GM18526 (cell line): ENCODE measurements around the gene LSM8.

Source experiments
- POLR2A ChIP-seq: IDR thresholded peaks from 3 replicates; pipeline ENCODE4 v1.6.1; 2011; ENCODE audit not compliant: insufficient read length; ENCODE audit errors: extremely low read depth

LSM8 gene

DNA sequence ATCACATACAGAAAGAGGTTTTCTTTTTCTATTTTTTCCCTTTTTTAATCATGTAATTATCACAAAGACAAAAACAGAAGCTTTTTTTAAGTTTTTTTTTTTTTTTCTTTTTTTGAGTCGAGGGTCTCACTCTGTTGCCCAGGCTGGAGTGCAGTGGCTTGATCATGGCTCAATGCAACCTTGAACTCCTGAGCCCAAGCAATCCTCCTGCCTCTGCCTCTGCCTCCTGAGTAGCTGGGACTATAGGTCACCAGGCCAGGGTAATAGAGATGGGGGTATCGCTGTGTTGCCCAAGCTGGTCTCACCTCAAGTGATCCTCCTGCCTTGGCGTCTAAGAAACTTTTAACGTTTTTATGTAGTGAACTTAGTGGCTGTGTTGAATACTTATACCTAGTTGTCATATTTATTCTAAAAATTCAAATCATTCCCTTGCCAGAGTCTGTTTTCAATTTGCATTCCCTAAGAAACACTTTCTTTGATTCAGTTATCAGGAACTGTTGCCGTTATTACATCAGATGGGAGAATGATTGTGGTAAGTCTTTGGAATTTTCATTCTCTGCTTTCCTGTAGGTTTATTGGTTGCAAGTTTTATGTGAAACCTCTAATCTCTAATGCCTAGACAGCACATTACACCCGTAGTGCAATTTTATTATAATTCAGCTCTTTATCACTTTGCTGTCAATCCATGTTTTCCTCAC is 1.3 kb downstream of the LSM8 start:
- TF ChIP-seq POLR2A, result no peak

DNA sequence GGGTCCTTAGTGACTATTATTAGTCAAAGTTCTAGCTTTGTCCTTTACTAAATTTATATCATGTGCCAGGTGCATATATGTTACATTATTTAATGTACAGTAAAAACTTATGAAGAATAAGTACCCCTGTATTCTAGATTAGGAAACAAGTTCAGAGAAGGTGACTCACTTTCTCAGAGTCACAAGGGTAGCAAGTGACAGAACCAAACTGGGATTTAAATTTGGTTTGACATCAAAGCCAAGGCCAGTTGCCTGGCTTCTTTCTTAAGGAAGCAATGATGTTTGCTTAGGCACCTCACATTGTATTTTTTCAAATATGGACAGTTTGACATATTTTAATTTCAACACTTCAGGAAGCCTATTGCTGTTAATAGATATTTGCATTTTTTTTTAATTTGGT is 2.5 kb downstream of the LSM8 start:
- TF ChIP-seq POLR2A, result no peak

DNA sequence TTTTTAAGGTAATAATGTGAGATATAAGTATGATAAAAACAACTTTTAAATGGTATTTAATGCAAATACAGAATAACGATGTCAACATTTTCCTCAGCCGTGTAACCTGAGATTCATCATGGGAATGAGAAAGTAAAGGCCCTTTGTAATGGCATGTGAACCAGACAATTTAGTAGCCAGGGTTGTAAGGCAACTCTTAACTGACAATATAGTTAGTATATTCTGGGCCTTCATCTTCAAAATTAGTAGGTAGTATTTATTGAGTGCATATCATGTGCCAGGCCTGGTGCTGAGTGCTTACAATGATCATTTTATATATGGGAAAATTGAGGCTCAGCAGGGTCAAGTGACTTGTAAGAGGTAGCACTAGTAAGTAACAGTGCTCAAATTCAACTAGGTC is 10.6 kb downstream of the LSM8 start:
- no peak for TF ChIP-seq POLR2A

DNA sequence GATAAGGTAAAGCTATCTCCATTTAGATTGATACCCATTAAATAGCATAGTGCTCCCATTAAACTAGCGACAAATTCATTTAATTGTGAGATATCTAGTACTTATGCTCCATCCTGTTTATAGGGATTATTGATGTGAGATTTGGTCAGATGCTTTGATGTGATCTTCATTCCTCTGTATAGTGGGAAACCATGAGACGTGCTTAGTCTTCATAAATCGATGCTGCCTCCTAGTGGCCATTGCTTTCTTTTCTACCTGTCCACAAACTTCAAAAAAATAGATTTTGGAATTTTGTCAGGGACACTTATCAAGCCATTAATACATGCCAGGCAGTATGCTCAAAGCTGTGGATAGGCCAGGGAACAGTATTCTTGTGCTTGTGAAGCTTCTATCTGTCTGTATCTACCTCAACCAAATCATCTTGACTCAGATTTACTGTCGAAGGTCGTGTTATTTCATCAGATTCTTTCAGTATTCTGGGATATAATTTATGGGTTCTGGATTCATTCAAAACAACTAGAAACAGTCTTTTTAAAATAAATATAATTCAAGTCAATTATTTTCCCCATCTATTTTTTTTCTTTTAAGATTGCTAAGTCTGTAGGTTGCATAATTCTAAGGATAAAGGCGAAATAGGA is 12.0 kb downstream of the LSM8 start:
- TF ChIP-seq POLR2A, result no peak

DNA sequence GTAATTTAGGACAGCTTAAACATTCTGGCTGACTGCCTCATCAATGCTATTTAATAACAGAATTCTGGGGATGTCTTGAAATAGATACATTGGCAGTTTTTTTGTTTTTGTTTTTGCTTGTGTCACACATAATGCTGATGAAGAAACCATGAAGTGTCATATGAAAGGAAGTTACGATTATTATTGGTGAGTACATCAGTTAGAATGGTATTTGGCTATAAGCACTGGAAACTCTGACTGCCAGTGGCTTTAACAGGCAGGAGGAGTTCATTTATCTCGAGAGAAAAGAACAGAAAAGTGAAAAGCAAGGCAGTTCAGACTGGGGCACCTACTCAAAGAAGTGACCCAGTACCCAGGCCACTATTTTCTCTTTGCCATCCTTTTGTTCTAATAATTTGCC is 18.1 kb downstream of the LSM8 start:
- no peak for TF ChIP-seq POLR2A

DNA sequence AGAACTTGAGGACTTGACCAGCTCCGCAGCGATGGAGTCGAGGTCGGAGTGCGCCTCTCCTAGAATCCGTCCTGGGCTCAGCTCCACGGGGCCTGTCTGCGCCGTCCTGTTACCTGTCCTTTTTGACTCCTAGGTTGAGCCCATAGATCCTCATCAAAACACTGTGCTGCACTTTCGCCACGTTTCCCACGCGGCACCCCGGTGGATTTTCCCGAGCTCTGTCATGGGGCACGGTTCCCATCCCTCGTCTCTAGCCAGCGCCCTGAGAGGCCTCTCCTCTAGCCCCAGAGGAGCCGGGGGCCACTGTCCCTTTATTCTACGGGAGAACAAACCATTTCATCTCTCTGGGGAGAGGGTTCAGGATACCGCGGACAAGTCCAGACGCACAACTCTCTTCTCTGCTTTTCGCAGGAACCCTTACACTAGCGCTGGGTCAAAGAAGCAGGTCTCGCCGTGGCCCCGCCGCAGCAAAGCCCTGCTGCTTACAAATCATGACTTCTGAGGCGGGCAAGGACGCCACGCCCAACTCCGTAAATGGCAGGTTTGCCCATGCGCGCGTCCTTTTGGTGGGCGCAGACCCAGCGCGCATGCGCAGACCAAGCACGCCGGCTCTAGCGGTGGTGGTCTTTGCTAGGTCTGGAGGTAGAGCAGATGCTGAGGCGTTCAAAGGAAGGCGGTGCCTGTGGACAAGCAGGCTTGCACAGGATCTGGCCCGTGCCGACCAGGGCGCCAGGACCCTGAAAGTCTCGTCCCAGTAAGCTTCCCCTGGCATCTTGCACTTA is 30.3 kb downstream of the LSM8 start:
- TF ChIP-seq POLR2A, result peak; percentile 68

DNA sequence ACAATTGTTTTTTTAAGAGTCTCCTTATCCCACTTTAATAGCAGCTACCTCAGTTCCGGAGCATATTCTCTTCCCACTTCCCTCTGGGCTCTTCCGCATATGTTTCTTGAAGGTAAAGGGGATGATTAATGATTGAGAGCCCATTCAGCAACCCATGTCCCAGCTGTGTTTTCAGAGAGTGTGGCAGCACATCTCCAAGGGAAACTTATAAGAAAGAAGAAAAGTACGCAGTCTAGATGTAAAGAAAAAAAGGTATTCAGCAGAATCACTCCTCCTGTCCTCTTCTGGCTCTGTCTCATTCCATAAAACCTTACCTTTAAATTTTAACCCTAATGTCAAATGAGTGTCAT is 30.8 kb downstream of the LSM8 start:
- no peak for TF ChIP-seq POLR2A

DNA sequence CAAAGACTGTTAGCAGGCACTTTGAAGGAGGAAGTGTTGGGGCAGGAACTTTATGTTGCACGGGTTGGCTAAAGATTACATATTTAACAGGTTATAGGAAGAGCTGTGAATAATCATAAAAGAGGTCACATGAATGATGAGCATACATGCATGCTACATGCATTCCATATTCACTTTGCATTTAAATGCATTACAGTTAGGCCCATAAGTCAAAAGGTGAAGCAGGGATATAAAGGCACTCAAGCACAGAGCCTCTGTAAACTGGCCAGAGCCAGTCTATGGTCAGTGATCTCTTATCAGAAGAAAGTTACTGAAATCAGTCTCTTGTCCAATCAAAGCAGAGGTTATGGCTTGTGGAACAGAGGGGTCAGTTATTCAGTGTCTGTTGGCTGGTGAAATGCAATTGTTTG is 33.3 kb downstream of the LSM8 start:
- no peak for TF ChIP-seq POLR2A

DNA sequence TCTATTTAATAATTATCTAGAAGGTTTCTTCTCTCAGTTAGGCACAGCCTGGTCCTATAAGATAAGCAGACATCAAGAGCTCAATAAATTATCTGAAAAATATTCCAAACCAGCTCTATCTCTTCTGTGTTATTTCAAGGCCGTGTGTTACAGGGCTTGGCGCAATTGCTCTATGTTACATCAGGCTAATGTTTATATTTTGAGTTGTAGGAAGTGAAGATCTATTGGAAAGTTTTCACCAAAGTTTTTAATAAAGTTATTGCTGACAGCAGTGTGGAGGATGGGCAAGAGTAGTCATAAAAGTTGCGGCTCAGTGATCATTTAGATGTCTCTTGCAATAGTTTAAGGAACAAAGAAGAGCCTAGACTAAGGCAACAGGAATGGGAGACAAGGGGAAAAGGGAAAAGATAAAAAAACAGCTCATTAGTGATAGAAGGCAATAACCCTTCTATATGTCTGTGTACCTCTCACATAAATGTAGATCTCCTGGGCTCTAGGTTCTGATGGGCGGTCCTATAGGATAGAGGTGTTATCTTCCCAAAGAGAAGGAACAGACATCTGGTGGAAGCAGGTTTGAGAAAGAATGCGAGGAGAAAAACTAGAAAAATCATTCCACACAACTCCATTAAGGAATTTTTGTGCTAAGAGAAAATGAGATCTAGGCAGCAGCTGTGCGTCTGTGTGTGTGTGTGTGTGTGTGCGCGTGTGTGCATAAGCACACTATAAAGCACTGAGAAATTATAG is 34.6 kb downstream of the LSM8 start:
- TF ChIP-seq POLR2A, result no peak

DNA sequence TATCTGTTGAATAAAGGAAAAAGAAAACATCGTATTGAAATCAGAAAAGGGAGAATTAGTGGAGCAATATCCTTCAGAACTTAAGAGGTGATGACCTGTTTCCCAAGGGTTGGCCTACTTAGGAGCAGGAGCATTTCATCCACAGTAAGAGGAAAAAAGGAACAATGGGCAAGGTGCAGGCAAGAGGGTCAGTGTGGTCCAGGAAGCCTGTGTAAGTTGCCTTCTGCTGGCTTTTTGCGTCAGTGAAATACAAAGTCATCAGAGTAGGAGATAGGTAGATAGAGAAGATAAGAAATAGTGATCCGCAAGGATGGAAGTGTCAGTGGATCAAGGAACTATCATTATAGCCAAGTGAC is 35.2 kb downstream of the LSM8 start:
- TF ChIP-seq POLR2A, result no peak

DNA sequence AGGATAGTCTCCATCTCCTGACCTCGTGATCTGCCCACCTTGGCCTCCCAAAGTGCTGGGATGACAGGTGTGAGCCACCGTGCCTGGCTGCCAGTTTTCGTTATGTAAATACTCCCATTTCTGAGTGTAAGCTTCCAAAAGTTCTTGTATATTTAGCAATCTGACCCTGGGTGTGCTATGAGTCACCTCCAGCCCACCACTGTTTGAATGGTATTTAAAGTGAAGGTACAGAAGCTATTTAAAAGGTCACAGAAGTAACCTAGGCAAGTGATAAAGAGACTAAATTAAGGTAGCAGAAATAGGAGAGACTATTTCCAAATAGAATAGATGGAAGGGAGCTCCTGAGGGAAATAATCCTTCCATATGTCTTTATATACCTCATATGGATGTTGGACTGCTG is 36.6 kb downstream of the LSM8 start:
- no peak for TF ChIP-seq POLR2A

DNA sequence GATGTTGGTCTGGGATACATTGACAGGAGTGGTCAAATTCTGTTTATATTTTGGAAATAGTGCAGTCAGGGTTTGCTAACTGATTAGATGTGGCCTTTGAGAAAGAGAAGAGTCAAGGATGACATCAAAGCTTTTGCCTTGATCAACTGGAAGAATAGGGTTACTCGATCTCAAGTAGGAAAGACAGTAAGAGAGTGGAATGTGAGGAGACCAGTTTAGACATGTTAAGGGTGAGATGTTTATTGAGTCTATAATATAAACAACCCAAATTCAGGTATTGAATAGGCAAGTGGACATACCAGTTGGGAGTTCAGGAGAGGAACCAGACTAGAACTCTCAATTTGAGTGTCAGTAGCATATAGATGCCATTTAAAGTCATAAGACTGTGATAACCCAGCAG is 38.6 kb downstream of the LSM8 start:
- no peak for TF ChIP-seq POLR2A

DNA sequence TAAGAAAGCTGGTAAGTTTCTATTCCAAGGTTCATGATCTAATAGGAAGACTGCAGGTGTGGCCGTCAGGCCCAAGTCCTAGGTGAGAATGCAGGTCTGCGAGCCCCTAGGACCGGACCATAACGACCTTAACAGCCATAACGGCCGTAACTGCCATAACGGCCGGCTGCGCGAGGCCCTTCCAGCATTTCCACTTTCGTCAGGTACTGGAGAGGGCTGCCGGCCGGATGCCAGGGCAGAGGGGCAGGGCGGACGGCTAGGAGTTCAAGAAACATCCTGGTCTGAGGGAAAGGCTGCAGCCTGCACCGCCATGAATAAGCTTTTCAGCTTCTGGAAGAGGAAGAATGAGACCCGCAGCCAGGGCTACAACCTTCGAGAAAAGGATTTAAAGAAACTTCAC is 40.6 kb downstream of the LSM8 start, which contains the start of gene ANKRD7:
Gene ANKRD7, plus strand, starts transcription at position 184 of the 400 bp plus-strand sequence. Its CDS starts 127 bp downstream, at position 311.
- no peak for TF ChIP-seq POLR2A

DNA sequence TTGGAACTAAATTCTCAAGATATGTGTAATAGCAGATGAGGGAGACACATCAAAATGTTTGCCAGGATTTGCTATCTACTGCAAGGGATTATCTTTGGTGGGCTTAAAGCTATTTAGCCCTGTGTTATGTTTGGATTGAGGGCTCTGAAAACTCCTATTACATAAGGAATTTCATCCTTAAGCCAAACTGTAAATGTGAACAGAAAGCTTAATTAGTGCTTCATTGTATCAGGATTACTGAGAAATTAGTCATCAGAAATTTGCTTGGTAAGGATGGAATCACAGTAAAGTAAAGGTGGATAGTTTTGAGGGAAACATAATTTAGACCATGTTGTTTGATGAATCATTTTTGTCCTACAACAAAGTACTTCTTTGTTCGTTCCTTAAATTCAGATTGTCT is 48.9 kb downstream of the LSM8 start:
- TF ChIP-seq POLR2A, result no peak

DNA sequence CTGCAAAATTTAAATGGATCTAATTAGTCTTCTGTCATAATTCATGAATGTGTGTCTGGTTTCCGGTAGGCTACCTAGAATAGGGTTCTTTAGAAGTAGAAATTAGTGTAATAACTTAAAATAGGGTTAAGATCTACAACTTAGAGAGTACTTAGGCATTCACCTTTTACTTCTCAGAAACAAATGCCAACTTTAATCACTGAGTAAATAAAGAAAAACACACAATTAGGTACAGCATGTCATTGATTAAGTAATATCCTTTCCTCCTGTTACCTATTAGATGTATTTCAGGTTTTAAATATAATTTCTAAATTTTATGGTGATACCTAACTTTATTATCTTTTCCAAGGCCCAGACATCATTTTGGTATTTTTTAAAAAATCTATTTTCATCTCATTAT is 49.8 kb downstream of the LSM8 start:
- no peak for TF ChIP-seq POLR2A

DNA sequence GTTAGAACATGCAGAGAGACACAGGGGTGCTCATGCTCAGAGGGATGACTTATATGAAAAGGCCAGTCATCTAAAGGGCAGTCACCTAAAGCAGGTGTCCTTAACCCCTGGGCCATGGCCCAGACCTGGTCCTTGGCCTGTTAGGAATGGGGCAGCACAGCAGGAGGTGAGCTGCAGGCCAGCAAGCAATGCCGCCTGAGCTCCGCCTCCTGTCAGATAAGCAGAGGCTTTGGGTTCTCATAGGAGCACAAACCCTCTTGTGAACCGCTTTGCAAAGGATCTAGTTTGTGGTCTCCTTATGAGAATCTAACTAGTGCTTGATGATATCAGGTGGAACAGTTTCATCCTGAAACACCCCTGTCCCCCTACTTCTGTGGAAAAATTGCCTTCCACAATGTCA is 55.0 kb downstream of the LSM8 start:
- TF ChIP-seq POLR2A, result no peak
